H9 (cell line): ENCODE data around the gene LRCH1. TPM values are rescaled to one million over a fixed set of nuclear protein-coding genes. Genes with fewer than 3 reads are reported as not detected.

ENCODE experiments used
- DNase-seq: peaks from one replicate; pipeline ENCODE4 v3.0.0-alpha.2; 2017
- H2AFZ ChIP-seq: one replicate; pipeline ENCODE4 v1.6.1; 2013; ENCODE audit warnings: mild to moderate bottlenecking, low read length, control low read depth, moderate library complexity
- H2AK5ac ChIP-seq: 2 replicates; pipeline ENCODE4 v1.6.1; 2013; ENCODE audit warnings: low read length, control low read depth, mixed read lengths; ENCODE audit not compliant: insufficient read length
- H2BK120ac ChIP-seq: one replicate; pipeline ENCODE4 v1.6.1; 2013; ENCODE audit warnings: low read depth, mild to moderate bottlenecking, low read length, control low read depth, inconsistent platforms; ENCODE audit not compliant: poor library complexity, severe bottlenecking
- H2BK12ac ChIP-seq: 2 replicates; pipeline ENCODE4 v1.6.1; 2013; ENCODE audit warnings: low read length, control low read depth, mixed read lengths, low read depth; ENCODE audit not compliant: insufficient read length
- H2BK15ac ChIP-seq: 2 replicates; pipeline ENCODE4 v1.6.1; 2013; ENCODE audit warnings: low read depth, low read length, control low read depth
- H2BK20ac ChIP-seq: one replicate; pipeline ENCODE4 v1.6.1; 2013; ENCODE audit warnings: low read depth, mild to moderate bottlenecking, low read length, control low read depth, inconsistent platforms; ENCODE audit not compliant: poor library complexity, severe bottlenecking
- H2BK5ac ChIP-seq: 2 replicates; pipeline ENCODE4 v1.6.1; 2013; ENCODE audit warnings: low read length, control low read depth, mixed read lengths; ENCODE audit not compliant: insufficient read length
- H3K14ac ChIP-seq: 2 replicates; pipeline ENCODE4 v1.6.1; 2013; ENCODE audit warnings: low read length, control low read depth; ENCODE audit not compliant: insufficient read depth
- H3K18ac ChIP-seq: 2 replicates; pipeline ENCODE4 v1.6.1; 2013; ENCODE audit warnings: low read depth, mild to moderate bottlenecking, mixed read lengths, low read length, control low read depth; ENCODE audit not compliant: insufficient read length
- H3K23ac ChIP-seq: 2 replicates; pipeline ENCODE4 v1.6.1; 2013; ENCODE audit warnings: low read length, control low read depth, mixed read lengths, low read depth; ENCODE audit not compliant: insufficient read length
- H3K23me2 ChIP-seq: 2 replicates; pipeline ENCODE4 v1.6.1; 2013; ENCODE audit warnings: low read depth, mild to moderate bottlenecking, mixed read lengths, low read length, control low read depth; ENCODE audit not compliant: insufficient read length, poor library complexity, severe bottlenecking
- H3K27ac ChIP-seq: 2 replicates; pipeline ENCODE4 v1.5.1; 2013; ENCODE audit warnings: low read length, control low read depth, mixed read lengths, low read depth; ENCODE audit not compliant: insufficient read length
- H3K27me3 ChIP-seq: 2 replicates; pipeline ENCODE4 v1.6.1; 2013; ENCODE audit warnings: low read length, control low read depth, inconsistent platforms; ENCODE audit not compliant: insufficient read depth
- H3K4ac ChIP-seq: 2 replicates; pipeline ENCODE4 v1.6.1; 2013; ENCODE audit warnings: low read depth, mild to moderate bottlenecking, control low read depth, inconsistent platforms, low read length, moderate library complexity
- H3K4me1 ChIP-seq: 2 replicates; pipeline ENCODE4 v1.6.1; 2013; ENCODE audit warnings: low read length, control low read depth, inconsistent platforms; ENCODE audit not compliant: insufficient read depth
- H3K4me2 ChIP-seq: 2 replicates; pipeline ENCODE4 v1.6.1; 2013; ENCODE audit warnings: low read length, control low read depth, mixed read lengths; ENCODE audit not compliant: insufficient read length, insufficient read depth
- H3K56ac ChIP-seq: 2 replicates; pipeline ENCODE4 v1.6.1; 2013; ENCODE audit warnings: low read depth, mild to moderate bottlenecking, mixed read lengths, low read length, control low read depth; ENCODE audit not compliant: insufficient read length
- H3K79me1 ChIP-seq: 2 replicates; pipeline ENCODE4 v1.6.1; 2013; ENCODE audit warnings: low read depth, mild to moderate bottlenecking, moderate library complexity, low read length, control low read depth, inconsistent platforms; ENCODE audit not compliant: insufficient read depth, poor library complexity, severe bottlenecking
- H3K79me2 ChIP-seq: 2 replicates; pipeline ENCODE4 v1.6.1; 2013; ENCODE audit warnings: low read length, control low read depth, inconsistent platforms; ENCODE audit not compliant: insufficient read depth
- H3K9ac ChIP-seq: 2 replicates; pipeline ENCODE4 v1.6.1; 2013; ENCODE audit warnings: low read length, control low read depth, mixed read lengths; ENCODE audit not compliant: insufficient read length; ENCODE audit errors: extremely low read depth
- H3K9me3 ChIP-seq: one replicate; pipeline ENCODE4 v1.6.1; 2013; ENCODE audit warnings: low read depth, low read length, inconsistent platforms; ENCODE audit not compliant: control insufficient read depth
- H3T11ph ChIP-seq: one replicate; pipeline ENCODE4 v1.6.1; 2013; ENCODE audit warnings: mild to moderate bottlenecking, low read length, control low read depth, inconsistent platforms
- H4K20me1 ChIP-seq: one replicate; pipeline ENCODE4 v1.6.1; 2013; ENCODE audit not compliant: control insufficient read depth, insufficient read length, insufficient read depth
- H4K5ac ChIP-seq: 2 replicates; pipeline ENCODE4 v1.6.1; 2013; ENCODE audit warnings: low read depth, mild to moderate bottlenecking, mixed read lengths, low read length, control low read depth; ENCODE audit not compliant: insufficient read length
- H4K8ac ChIP-seq: replicated peaks from 2 replicates; pipeline ENCODE4 v1.6.1; 2013; ENCODE audit warnings: low read length, control low read depth, mixed read lengths, low read depth; ENCODE audit not compliant: insufficient read length
- H4K91ac ChIP-seq: 2 replicates; pipeline ENCODE4 v1.6.1; 2013; ENCODE audit warnings: low read depth, mild to moderate bottlenecking, moderate library complexity, mixed read lengths, low read length, control low read depth; ENCODE audit not compliant: insufficient read length
- H3K27ac Mint-ChIP-seq, 3 experiments: 2 replicates in 2 of 3; 3 replicates in 1 of 3; pipeline ENCODE4 v1.8.0; 2020 to 2021; ENCODE audit warnings: mixed read lengths in 3 of 3, mild to moderate bottlenecking in 1 of 3, moderate library complexity in 1 of 3
- H3K27me3 Mint-ChIP-seq: 2 replicates; pipeline ENCODE4 v1.8.0; 2021; ENCODE audit warnings: low read depth, mild to moderate bottlenecking, moderate library complexity, mixed read lengths
- H3K36me3 Mint-ChIP-seq, 3 experiments: 2 replicates in 2 of 3; 3 replicates in 1 of 3; pipeline ENCODE4 v1.8.0; 2020 to 2021; ENCODE audit warnings: low read depth in 3 of 3, mixed read lengths in 3 of 3; ENCODE audit not compliant: insufficient read depth in 1 of 3
- H3K4me1 Mint-ChIP-seq, 2 experiments: 2 replicates each; pipeline ENCODE4 v1.8.0; 2020; ENCODE audit warnings: mixed read lengths in 2 of 2
- H3K4me3 Mint-ChIP-seq, 2 experiments: 2 replicates in 1 of 2; 3 replicates in 1 of 2; pipeline ENCODE4 v1.8.0; 2020 to 2021; ENCODE audit warnings: mild to moderate bottlenecking in 2 of 2, mixed read lengths in 2 of 2, moderate library complexity in 1 of 2
- H3K9me3 Mint-ChIP-seq, 2 experiments: 2 replicates in 1 of 2; 3 replicates in 1 of 2; pipeline ENCODE4 v1.8.0; 2020; ENCODE audit warnings: mild to moderate bottlenecking in 2 of 2, mixed read lengths in 2 of 2, moderate library complexity in 1 of 2
- CTCF ChIP-seq: fragments of 200-600 bp; sonication (generic); conservative IDR thresholded peaks from 3 replicates; pipeline ENCODE4 v1.8.0; 2021; ENCODE audit warnings: antibody characterized with exemption, mild to moderate bottlenecking
- total RNA-seq: library from RNA; stranded (reverse); gene quantifications from 2 replicates; pipeline ENCODE4 v1.2.1, GENCODE V29; 2021

LRCH1 gene
- total RNA-seq, 1 experiment from 2014 or later = 8.0 TPM

DNA sequence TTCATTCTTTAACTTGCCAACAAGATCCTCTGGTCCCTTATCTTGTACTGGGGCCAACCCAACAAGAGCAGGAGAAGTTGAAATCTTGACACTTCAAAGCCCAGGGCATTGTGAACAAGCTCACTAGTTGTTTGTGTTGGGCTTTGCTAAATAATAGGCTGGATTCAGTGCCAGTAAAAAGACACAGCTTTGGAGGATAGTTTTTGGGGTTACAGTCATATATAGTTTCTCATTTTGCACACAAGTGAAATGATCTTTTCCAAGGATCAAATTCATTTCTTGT is 30.3 kb upstream of the LRCH1 start:
- H3K27me3 ChIP-seq = no peaks in the 10 kb centered on the region
- DNase-seq = no peak
- no peaks in the 10 kb centered on the region for H3K79me2 ChIP-seq
- no peak overlapping the region for H3K4ac ChIP-seq
- no peak overlapping the region for H3K18ac ChIP-seq
- no peak overlapping the region for H3K56ac ChIP-seq
- H4K91ac ChIP-seq = no peak overlapping the region
- no peak overlapping the region for H4K5ac ChIP-seq
- H3K27me3 Mint-ChIP-seq = no peaks in the 10 kb centered on the region; the same call in 1 of the 2 replicates
- H3K27ac ChIP-seq = no peak overlapping the region
- H3K4me1 Mint-ChIP-seq = peaks cover under 1 to 3% of the 10 kb centered on the region in 2 experiments; a peak in 1 of 4 replicates
- no peak overlapping the region for H2AK5ac ChIP-seq
- no peaks in the 10 kb centered on the region for H4K20me1 ChIP-seq
- H3K4me1 ChIP-seq = peaks cover 2% of the 10 kb centered on the region; the same call in 1 of the 2 replicates
- H3K36me3 Mint-ChIP-seq = peaks cover 0 to 3% (median 3%) of the 10 kb centered on the region in 3 experiments; a peak in 2 of 7 replicates
- no peak overlapping the region for H2BK5ac ChIP-seq
- TF ChIP-seq CTCF = no peak
- no peak overlapping the region for H3K14ac ChIP-seq
- H2BK15ac ChIP-seq = no peak overlapping the region
- no peak overlapping the region for H3K4me3 Mint-ChIP-seq
- no peak overlapping the region for H2BK12ac ChIP-seq
- H3K23ac ChIP-seq = no peak overlapping the region
- no peaks in the 10 kb centered on the region for H3K9me3 ChIP-seq
- no peak overlapping the region for H2BK20ac ChIP-seq
- H3K79me1 ChIP-seq = no peaks in the 10 kb centered on the region
- no peak overlapping the region for H2BK120ac ChIP-seq
- no peak overlapping the region for H3K4me2 ChIP-seq
- peaks cover 3 to 6% of the 10 kb centered on the region in 2 experiments; a peak in 3 of 5 replicates for H3K9me3 Mint-ChIP-seq
- no peak overlapping the region for H3K27ac Mint-ChIP-seq
- no peaks in the 10 kb centered on the region for H3K23me2 ChIP-seq
- H3T11ph ChIP-seq = no peak overlapping the region
- no peak overlapping the region for H2AFZ ChIP-seq
- no peak overlapping the region for H4K8ac ChIP-seq
- H3K9ac ChIP-seq = no peak overlapping the region
